Uterus (tissue), 2 donors: ENCODE data around the gene FDX2.

ENCODE experiments used
- CTCF ChIP-seq, 4 experiments: fragments of 200-600 bp in 2 of 4; fragments of 450-650 bp in 2 of 4; sonication (generic) in 2 of 4; IDR thresholded peaks; one replicate each; pipeline ENCODE4 v1.5.1; 2016 to 2019; ENCODE audit warnings: antibody characterized with exemption in 4 of 4, mild to moderate bottlenecking in 2 of 4, moderate library complexity in 1 of 4
- POLR2A ChIP-seq, 2 donors: fragments of 450-650 bp; IDR thresholded peaks; one replicate each; pipeline ENCODE4 v1.6.1; 2016; ENCODE audit warnings: antibody characterized with exemption in 2 of 2, mild to moderate bottlenecking in 1 of 2, moderate library complexity in 1 of 2

- TF ChIP-seq CTCF (IDR thresholded peaks at IDR 0.05) (no peak), POLR2A (IDR thresholded peaks at IDR 0.05) (no peak)
These were observed 23.7 kb upstream of the FDX2 start, which contains the start of gene ICAM3 for GRCh38 chr19:10339380-10339960.
